GM19372 (cell line): ENCODE results near the gene ACBD7.

Experiments used
- ATAC-seq: cut with Tn5 transposase; IDR thresholded peaks from one replicate; pipeline ENCODE4 v1.9.1; 2021; ENCODE audit warnings: mild to moderate bottlenecking, low read depth, moderate library complexity; ENCODE audit not compliant: unreplicated experiment

ACBD7 gene

DNA sequence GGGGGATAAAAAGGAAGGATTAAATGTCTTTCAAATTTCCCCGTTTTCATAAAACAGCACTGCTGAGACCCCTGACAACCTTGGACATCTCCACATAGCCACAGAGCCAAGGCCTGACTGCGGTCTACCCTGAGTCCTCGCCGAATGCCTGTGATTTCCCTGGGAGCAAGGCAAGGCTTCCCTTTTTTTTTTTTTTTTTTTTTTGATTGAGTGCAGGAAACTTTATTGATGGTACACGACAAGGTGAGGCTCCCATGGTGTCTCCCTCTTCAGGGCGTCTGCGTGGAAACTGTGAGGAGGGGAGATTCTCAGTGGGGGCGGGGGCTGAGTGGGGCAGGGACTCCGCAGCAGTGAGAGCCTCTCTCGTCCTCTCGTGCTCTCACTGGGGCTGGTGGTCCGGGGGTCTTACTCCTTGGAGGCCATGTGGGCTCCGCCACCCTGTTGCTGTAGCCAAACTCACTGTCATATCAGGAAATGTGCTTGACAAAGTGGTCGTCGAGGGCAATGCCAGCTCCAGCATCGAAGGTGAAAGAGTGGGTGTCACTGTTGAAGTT, 4.4 kb upstream of the ACBD7 start:
- ATAC-seq, result no peak

DNA sequence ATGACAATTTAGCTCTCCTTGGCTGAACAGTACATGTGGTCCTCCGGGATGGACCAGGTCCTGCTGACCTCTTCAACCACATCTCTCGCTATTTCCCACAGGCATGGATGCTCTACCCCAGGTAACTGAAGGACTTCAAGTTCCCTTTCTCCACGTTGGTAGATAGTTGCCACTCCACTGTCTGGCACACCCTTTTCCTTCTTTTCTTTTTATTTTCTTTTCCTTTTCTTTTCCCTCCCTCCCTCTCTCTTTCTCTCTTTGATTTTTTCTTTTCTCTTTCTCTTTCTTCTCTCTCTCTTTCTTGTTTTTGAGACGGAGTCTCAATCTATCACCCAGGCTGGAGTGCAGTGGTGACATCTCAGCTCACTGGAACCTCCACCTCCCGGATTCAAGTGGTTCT, 2.8 kb upstream of the ACBD7 start:
- no peak for ATAC-seq

DNA sequence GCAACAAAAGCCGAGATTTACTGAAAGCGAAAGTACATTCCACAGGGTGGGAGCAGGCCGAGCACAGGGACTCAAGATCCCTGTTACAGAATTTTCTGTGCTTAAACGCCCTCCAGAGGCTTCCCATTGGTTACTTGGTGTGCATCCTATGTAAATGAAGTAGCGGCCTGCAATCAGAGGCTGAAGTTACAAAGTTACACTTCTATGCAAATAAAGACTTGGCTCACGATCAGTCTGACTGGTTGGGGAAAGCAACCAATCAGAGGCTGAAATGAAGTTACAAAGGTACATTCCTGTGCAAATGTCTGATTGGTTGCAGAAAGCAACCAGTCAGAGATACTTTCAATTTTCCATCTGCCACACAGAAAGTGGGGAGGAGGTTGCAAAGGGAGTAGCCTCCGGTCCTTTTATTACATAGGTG, 4.1 kb downstream of the ACBD7 start:
- ATAC-seq, result no peak

DNA sequence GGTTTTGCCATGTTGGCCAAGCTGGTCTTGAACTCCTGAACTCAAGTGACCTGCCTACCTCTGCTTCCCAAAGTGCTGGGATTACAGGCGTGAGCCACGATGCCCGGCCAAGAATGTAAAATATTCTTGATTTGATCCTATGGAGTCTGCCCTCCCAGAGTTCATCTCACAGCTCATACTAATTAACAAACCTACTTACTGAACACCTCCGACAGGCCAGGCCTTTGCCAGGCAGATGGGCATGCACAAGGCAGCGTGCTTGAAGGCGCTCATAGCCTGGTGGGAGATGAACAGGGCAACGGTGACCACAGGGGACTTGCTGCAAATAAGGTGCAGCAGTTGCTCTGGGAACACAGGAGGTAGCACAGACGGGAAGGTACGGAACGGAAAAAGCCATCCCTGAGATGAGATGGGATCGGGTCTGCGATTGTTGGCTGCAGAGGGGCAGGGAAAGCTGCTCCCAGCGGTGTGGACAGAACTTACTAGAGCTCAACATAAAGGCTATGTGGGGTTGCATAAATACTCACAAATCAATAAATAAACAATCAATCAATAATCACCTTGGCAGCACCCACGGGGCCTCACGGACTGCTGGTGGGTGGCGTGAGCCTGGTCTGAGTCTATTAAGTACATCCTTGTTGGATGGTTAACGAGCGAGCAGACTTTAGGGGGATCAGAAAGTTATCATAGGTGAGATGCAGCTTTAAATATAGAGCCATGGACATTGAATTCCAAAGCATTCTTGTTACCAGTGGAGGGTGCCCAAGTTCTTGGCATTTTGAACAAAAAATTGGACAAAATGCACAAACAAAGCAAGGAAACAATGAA, 4.7 kb downstream of the ACBD7 start:
- ATAC-seq, result no peak

DNA sequence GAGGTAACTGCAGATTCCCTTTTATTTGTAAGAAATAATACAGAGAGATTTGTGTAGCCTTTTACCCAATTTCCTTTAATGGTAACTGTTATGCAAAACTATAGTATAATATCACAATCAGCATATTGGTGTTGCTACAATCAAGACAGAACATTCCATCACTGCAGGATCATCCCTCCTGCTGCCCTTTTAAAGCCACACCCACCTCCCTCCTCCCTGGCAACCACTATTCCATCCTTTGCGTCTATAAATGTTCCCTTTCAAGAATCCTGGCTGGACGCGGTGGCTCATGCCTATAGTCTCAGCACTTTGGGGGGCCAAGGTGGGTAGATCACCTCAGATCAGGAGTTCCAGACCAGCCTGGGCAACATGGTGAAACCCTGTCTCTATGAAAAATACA, 13.2 kb downstream of the ACBD7 start:
- ATAC-seq, result no peak

DNA sequence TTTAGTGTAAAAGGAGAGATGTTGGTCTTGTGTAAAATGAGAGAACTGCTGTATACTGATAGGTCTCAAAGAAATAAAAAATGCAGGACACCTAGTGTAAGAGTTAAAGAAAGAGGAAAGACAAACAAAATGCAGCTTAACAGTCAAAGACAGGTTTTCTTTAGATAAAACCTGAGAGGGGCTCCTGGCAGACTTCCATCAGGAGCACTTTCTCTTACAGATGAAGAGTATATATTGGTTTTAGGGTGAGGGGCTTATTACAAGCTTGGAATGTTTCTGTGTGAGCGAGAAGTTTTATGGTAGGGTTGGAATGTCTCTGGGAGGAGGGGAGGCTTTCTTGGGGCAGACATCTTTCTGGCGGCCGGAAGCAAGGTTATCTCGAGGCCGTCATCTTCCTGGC, 16.2 kb downstream of the ACBD7 start:
- no peak for ATAC-seq

DNA sequence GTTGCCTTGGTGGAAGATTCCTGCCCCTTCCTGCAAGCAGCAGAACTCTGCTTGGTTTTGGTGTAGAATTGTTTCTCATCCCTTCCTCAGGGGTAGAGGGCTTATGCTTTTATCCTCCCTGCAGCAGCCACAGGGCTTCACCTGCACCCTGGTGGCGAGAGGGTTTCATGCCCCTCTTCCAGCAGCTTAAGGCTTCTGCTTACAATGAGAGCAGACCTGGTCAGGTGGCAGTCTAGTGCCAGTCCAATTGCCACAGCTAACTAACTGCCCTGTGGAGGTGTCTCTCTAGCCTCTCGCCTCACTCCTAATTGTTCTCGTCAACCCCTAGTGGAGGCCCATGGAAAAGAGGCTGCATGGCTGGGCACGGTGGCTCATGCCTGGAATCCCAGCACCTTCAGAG, 19.3 kb downstream of the ACBD7 start:
- ATAC-seq, result no peak

DNA sequence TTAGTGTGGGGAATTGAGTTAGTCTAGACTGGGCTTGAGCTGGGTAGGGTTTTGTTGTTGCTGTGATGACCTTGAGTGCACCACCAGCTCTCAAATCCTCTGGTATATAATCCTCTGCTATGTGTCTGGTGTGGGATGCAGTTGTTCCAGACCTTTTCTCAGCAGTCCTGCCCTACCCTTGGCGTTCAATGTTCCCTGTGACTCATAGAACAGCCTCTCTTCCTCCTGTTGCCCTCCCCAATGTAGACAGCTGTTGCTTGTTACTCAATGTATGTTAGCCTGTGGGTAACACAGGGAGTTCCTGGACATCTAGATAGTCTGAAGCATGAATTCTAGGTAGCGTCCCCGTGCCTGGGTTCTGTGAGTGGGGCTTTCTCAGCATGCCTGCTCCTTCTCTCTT, 19.8 kb downstream of the ACBD7 start:
- no peak for ATAC-seq

DNA sequence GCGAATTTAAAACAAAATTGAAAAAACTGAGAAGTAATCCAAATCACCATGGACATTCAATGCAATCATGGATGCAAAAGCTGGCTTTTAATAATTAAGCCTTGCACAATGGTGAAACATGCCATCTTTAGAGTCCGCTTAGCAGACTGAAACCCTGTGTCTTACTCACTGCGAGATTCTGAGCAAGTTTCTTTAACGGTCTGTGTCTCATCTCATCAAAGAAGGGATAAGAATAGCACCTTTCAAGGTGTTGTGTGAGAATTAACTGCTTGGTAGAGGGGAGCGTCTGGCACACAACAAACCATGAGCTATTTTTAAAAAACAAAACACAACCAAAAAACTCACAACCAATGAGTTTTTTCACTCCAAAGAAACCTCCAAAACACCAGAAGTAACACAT, 21.4 kb downstream of the ACBD7 start:
- ATAC-seq, result no peak

DNA sequence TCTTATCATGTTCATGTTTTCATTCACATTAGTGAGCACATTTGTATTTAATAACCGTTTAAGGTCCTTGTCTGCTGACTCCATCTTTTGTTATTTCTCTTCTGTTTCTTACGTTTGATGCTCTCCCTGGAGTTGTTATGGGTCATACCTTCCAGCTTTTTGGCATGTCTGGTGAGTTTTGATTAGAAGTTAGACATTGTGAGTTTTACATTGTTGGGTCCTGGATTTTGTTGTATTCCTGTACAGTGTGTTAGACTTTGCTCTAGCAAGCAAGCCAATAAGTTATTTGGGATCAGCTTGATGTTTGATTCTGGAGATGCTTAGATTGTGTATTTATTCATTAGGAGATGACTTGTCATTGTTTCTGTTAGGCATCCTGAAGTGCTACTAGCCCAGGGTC, 27.9 kb downstream of the ACBD7 start:
- no peak for ATAC-seq

DNA sequence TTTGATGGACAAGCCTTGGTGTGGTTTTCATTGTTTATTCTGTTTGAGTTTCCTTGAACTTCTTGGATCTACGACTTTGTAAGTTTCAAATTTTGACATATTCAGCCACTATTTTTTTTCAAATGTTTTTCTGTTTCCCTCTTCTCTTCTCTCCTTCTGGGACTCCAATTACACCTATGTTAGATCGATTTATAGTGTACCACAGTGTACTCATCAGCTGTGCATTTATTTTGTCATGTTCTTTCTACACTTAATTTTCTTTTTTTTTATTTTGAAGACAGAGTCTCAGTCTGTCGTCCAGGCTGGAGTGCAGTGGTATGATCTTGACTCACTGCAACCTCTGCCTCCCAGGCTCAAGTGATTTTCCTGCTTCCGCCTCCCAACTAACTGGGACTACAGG, 28.7 kb downstream of the ACBD7 start:
- ATAC-seq, result no peak

DNA sequence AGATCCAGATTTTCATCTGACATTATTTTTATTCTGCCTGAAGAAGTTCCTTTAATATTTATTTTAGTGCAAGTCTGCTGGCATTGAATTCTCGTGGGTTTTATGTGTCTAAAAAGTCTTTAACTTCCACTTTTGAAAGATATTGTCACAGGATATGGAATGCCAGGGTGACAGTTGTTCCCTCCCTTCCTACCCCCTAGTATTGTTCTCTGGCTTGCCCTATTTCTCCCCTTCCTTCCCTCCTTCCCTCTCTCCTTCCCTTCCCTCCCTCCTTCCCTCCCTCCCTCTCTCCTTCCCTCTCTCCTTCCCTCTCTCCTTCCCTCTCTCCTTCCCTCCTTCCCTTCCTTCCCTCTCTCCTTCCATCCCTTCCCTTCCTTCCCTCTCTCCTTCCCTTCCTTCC, 29.9 kb downstream of the ACBD7 start:
- ATAC-seq, result no peak

DNA sequence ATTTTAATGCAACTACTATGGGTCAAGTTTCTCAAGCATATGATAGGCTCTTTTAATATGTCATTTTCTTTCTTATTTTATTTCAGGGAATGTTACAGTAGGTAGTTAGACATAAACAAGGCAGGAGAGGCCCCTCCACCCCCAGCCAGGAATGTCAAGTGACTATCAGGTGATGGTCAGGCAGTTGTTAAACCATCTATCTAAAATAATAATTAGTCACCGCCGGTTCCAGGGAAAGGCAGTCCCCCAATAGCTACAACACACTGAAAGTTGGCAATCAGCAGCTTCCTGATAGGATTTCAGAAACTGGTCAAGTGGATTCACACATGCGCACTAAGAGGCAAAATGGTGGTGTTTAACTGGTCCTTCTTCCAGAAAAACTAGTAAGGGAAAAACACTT, 35.5 kb downstream of the ACBD7 start:
- ATAC-seq, result no peak

DNA sequence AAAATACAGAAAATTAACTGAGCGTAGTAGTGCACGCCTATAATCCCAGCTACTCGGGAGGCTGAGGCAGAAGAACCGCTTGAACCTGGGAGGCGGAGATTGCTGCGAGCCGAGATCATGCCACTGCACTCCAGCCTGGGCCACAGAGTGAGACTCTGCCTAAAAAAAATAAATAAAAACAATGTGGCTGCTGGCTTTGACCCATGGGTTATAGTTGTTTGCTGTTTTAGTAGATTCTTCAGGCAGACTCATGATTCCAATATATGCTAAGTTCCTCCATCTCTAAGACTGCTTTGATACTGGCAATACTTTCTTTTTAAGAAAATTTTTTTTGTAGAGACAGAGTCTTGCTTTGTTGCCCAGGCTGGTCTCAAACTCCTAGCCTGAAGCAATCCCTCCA, 36.5 kb downstream of the ACBD7 start:
- ATAC-seq, result no peak

DNA sequence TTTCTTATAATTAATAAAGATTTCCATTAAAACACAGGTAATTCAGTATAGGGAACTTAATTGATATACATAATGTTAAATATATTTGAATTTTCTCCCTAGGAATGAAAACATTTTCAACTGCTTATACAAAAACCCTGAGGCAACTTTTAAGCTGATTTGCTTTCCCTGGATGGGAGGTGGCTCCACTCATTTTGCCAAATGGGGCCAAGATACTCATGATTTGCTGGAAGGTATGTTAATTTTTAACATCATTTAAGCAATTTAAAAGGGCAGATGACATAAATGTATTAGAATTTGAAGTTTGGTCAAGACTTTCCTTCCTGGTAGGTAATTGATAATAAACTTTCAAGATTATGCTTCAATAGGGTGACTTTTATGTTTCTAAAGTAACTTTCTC, 39.0 kb downstream of the ACBD7 start:
- no peak for ATAC-seq

DNA sequence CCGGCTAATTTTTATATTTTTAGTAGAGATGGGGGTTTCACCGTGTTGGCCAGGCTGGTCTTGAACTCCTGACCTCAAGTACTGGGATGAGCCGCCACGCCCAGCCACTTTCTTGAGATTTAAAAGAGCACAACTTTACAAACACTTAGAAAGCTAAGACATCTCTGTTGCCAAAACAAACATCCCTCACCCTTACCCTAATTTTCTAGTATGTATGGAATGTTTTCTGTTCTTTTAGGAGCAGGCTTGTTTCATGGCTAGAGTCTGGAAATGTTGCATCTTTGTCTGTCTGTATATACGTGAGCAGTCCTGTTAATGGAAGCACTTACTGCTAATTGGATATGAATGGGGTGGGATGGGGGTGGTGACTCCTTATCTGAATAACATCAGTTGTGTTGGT, 42.0 kb downstream of the ACBD7 start:
- no peak for ATAC-seq

DNA sequence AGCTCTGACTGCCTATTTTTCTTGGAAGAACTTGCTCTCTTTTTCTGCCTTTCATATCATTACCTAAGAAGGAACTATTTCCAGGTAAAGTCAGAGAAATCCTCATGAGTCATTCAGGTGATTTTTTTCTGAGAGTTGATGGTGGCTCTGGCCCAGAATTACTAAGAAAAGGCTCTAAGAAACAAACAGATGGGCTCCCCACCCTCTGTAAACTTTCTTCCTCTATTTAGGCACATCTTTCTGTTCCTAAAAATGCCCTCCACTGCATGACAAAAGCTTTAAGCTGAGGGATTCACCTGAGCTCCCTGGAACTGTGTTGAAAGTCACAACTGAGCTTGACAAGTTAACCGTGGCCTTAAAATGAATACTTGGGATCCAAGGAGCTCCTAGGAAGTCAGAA, 43.2 kb downstream of the ACBD7 start:
- no peak for ATAC-seq

DNA sequence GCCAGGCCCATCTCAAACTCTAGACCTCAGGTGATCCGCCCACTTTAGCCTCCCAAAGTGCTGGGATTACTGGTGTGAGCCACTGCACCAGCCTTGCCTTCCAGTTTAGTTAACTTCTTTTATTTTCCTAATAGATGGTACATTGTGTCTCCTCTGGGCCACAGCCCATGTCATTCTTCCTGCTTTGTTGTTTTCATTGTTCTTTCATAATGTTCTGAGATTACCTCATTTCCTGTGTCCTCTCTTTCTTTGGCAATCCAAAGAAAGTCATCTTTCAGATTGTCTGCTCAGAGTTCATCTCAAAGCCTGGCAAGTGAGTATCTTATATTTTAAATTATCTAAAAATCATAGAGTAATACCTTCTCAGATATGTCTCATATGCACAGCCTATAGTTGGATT, 44.9 kb downstream of the ACBD7 start, which contains the start of gene OLAH:
Gene OLAH, plus strand, starts transcription at position 270 of the 400 bp plus-strand sequence. CDS start 3,346 bp downstream, outside the sequence.
- no peak for ATAC-seq

DNA sequence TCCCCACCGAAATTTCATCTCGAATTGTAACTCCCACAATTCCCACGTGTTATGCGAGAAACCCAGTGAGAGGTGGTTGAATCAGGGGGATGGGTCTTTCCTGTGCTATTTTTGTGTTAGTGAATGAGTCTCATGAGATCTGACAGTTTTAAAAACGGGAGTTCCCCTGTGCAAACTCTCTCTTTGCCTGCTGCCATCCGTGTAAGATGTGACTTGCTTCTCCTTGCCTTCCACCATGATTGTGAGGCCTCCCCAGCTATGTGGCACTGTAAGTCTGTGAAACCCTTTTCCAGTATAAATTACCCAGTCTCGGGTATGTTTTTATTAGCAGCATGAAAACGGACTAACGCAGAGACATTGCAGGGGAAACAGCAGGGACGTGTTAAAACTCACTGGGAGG, 50.2 kb downstream of the ACBD7 start:
- ATAC-seq, result no peak

DNA sequence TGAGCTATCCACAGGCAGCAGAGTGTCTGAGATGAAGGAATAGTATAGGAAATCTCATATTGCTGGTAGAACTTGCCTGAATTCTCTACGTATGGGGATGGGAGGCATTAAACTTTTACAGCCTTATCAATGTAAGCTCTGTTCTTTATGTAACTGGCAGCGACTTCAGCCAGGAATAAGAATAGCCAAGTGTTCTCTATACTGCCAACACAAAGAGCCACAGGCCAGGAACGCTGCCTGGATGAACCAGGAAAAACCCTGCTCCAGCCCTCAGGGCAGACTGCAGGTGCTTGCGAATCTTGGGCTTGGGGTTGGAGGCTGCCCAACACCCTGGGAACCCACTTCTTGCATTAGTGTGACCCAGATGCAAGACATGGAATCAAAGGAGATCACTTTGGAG, 50.9 kb downstream of the ACBD7 start:
- no peak for ATAC-seq

DNA sequence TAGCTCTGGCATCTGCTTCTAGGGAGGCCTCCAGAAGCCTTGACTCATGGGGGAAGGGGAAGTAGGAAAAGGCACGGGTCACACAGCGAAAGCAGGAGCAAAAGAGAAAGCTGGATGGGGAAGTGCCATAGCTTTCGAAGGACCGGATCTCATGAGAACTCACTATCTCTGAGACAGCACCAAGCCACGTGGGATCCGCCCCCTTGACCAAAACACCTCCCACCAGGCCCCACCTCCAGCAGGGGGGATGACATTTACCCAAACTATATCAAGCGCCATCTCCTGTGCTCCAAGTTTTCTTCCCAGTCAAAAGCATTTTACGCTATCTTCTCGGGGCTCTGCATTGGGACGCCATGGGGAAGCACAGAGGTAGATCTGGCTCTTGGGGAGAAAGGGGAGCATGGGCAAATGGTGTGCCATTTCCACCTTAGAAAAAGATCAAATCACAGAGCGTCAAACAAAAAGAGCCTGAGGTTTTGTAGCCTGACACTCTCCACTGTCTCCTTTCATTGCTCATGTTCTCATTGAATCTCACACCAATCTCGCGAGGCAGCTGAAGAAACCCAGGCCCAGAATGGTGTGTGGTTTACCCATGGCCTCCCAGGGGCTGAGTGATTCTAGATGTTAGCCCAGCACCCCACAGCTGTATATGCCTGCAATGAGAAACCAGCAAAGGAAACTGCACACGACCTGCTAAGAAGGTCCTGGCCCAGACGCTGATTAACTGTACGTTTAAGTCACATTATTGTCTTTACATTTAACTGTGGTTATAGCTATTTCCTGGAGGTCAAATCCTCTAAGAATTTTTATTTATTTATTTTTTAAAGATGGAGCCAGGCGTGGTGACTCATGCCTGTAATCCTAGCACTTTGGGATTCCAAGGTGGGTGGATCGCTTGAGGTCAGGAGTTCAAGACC, 52.9 kb downstream of the ACBD7 start:
- ATAC-seq, result no peak
